HEK293 (cell line): ENCODE results near the gene CBFB.

Source experiments
- CTCF ChIA-PET: fragments of 350-600 bp; formaldehyde crosslinking; extraction: SDS; loops from one replicate; lab custom pipeline; 2021; ENCODE audit warnings: antibody characterized with exemption; lab: Yijun Ruan, JAX
- POLR2A ChIA-PET: fragments of 300-600 bp; formaldehyde crosslinking; extraction: SDS; loops from one replicate; lab custom pipeline; 2020; ENCODE audit warnings: antibody characterized with exemption, inconsistent platforms; lab: Yijun Ruan, JAX
- H3K27ac ChIP-seq: fragments of 200-500 bp; sonication (Bioruptor generic); 2 replicates; pipeline ENCODE4 v1.5.1; 2014; ENCODE audit warnings: low read depth, low read length, control low read depth, inconsistent platforms; ENCODE audit errors: extremely low read depth
- H3K36me3 ChIP-seq, 2 experiments: fragments of 200-500 bp in 1 of 2; sonication (Bioruptor generic) in 1 of 2; 1 replicate in 1 of 2; 2 replicates in 1 of 2; pipeline ENCODE4 v1.5.1; 2014 to 2017; ENCODE audit warnings: inconsistent platforms in 2 of 2, low read length in 2 of 2; ENCODE audit not compliant: control insufficient read depth in 2 of 2, insufficient read depth in 1 of 2
- H3K4me1 ChIP-seq: fragments of 200-500 bp; sonication (Bioruptor generic); 2 replicates; pipeline ENCODE4 v1.5.1; 2014; ENCODE audit warnings: mild to moderate bottlenecking, low read length, inconsistent platforms; ENCODE audit not compliant: control insufficient read depth, insufficient read depth
- H3K4me3 ChIP-seq: 2 replicates; pipeline ENCODE4 v1.5.1; 2011; ENCODE audit warnings: low read depth, mild to moderate bottlenecking, control low read depth, low read length, moderate library complexity
- H3K9me3 ChIP-seq: fragments of 200-500 bp; sonication (Bioruptor generic); 2 replicates; pipeline ENCODE4 v1.5.1; 2014; ENCODE audit warnings: low read depth, low read length, inconsistent platforms; ENCODE audit not compliant: control insufficient read depth, insufficient read depth
- EGR2 ChIP-seq: fragments of 450-650 bp; formaldehyde crosslinking; IDR thresholded peaks from 2 replicates; pipeline ENCODE4 v1.5.1; 2016; ENCODE audit warnings: low read depth, missing biosample characterization, missing genetic modification characterization
- GLIS1 ChIP-seq: fragments of 450-650 bp; formaldehyde crosslinking; IDR thresholded peaks from 2 replicates; pipeline ENCODE4 v1.5.1; 2016; ENCODE audit warnings: missing biosample characterization, missing genetic modification characterization
- KLF1 ChIP-seq: fragments of 450-650 bp; formaldehyde crosslinking; IDR thresholded peaks from 2 replicates; pipeline ENCODE4 v1.5.1; 2016; ENCODE audit warnings: missing biosample characterization, missing genetic modification characterization
- PRDM1 ChIP-seq: fragments of 450-650 bp; formaldehyde crosslinking; IDR thresholded peaks from 2 replicates; pipeline ENCODE4; 2016; ENCODE audit warnings: missing biosample characterization, missing genetic modification characterization
- RBAK ChIP-seq: fragments of 450-650 bp; formaldehyde crosslinking; IDR thresholded peaks from 2 replicates; pipeline ENCODE4 v1.5.1; 2016; ENCODE audit warnings: missing biosample characterization, missing genetic modification characterization
- SP7 ChIP-seq: fragments of 450-650 bp; formaldehyde crosslinking; IDR thresholded peaks from 2 replicates; pipeline ENCODE4 v1.5.1; 2016; ENCODE audit warnings: missing biosample characterization, missing genetic modification characterization
- ZBTB20 ChIP-seq: fragments of 450-650 bp; formaldehyde crosslinking; IDR thresholded peaks from 2 replicates; pipeline ENCODE4 v1.5.1; 2016; ENCODE audit warnings: missing biosample characterization, missing genetic modification characterization
- ZFHX2 ChIP-seq: fragments of 450-650 bp; formaldehyde crosslinking; conservative IDR thresholded peaks from 2 replicates; pipeline ENCODE4 v1.5.1; 2016; ENCODE audit warnings: missing biosample characterization, missing genetic modification characterization
- ZFP3 ChIP-seq: fragments of 450-650 bp; formaldehyde crosslinking; IDR thresholded peaks from 2 replicates; pipeline ENCODE4 v1.5.1; 2016; ENCODE audit warnings: low read depth, missing biosample characterization, missing genetic modification characterization
- ZNF670 ChIP-seq: fragments of 450-650 bp; formaldehyde crosslinking; IDR thresholded peaks from 2 replicates; pipeline ENCODE4 v1.5.1; 2016; ENCODE audit warnings: missing biosample characterization, missing genetic modification characterization, low read depth
- ZNF677 ChIP-seq: fragments of 450-650 bp; IDR thresholded peaks from 2 replicates; pipeline ENCODE4 v1.5.0; 2018; ENCODE audit warnings: missing biosample characterization, mild to moderate bottlenecking, missing genetic modification characterization, moderate library complexity
- ZNF785 ChIP-seq: fragments of 450-650 bp; formaldehyde crosslinking; IDR thresholded peaks from 2 replicates; pipeline ENCODE4 v1.5.1; 2016; ENCODE audit warnings: missing biosample characterization, missing genetic modification characterization
- TF ChIP-seq, protein P1 (sequence below): fragments of 450-650 bp; formaldehyde crosslinking; IDR thresholded peaks from 2 replicates; pipeline ENCODE4 v1.5.1; 2017; ENCODE audit warnings: missing biosample characterization, missing genetic modification characterization
- TF ChIP-seq, protein P2 (sequence below): fragments of 450-650 bp; formaldehyde crosslinking; IDR thresholded peaks from 2 replicates; pipeline ENCODE4 v1.5.1; 2016; ENCODE audit warnings: missing biosample characterization, missing genetic modification characterization
- TF ChIP-seq, protein P3 (sequence below): sonication (generic); formaldehyde crosslinking; IDR thresholded peaks from 2 replicates; pipeline ENCODE4 v1.8.1; 2022; ENCODE audit warnings: mild to moderate bottlenecking, moderate library complexity, missing genetic modification reagents
- TF ChIP-seq, protein P4 (sequence below): fragments of 450-650 bp; formaldehyde crosslinking; IDR thresholded peaks from 2 replicates; pipeline ENCODE4 v1.5.1; 2016; ENCODE audit warnings: missing biosample characterization, missing genetic modification characterization
- TF ChIP-seq, protein P5 (sequence below): fragments of 450-650 bp; formaldehyde crosslinking; IDR thresholded peaks from 2 replicates; pipeline ENCODE4 v1.5.1; 2016; ENCODE audit warnings: missing biosample characterization, missing genetic modification characterization

The CBFB gene

DNA sequence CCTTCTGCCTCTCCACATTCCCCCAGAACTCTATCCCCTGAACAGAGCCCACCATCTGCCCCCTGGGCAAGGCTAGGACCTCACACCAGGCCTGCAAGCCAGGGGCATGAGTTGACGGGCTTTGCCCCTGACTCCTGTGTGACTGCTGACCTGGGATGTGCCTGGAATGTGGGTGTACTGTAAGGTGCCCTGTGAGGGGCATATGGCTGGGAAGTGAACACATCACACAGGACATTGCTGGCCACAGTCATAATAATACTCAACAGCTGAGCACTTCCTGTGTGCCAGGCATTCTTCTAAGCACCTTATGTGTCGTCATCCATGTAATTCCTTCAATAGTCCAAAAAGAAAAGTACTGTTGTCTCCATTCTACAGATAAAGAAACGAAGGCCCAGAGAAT is 27.2 kb upstream of the CBFB start (continued):
- TF ChIP-seq, protein P1, sequence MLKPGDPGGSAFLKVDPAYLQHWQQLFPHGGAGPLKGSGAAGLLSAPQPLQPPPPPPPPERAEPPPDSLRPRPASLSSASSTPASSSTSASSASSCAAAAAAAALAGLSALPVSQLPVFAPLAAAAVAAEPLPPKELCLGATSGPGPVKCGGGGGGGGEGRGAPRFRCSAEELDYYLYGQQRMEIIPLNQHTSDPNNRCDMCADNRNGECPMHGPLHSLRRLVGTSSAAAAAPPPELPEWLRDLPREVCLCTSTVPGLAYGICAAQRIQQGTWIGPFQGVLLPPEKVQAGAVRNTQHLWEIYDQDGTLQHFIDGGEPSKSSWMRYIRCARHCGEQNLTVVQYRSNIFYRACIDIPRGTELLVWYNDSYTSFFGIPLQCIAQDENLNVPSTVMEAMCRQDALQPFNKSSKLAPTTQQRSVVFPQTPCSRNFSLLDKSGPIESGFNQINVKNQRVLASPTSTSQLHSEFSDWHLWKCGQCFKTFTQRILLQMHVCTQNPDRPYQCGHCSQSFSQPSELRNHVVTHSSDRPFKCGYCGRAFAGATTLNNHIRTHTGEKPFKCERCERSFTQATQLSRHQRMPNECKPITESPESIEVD (tag by site-specific recombination) = no peak
- TF ChIP-seq, protein P2, sequence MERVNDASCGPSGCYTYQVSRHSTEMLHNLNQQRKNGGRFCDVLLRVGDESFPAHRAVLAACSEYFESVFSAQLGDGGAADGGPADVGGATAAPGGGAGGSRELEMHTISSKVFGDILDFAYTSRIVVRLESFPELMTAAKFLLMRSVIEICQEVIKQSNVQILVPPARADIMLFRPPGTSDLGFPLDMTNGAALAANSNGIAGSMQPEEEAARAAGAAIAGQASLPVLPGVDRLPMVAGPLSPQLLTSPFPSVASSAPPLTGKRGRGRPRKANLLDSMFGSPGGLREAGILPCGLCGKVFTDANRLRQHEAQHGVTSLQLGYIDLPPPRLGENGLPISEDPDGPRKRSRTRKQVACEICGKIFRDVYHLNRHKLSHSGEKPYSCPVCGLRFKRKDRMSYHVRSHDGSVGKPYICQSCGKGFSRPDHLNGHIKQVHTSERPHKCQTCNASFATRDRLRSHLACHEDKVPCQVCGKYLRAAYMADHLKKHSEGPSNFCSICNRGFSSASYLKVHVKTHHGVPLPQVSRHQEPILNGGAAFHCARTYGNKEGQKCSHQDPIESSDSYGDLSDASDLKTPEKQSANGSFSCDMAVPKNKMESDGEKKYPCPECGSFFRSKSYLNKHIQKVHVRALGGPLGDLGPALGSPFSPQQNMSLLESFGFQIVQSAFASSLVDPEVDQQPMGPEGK = no peak
- no peak for TF ChIP-seq EGR2
- TF ChIP-seq, all 188 proteins: peak for 0

DNA sequence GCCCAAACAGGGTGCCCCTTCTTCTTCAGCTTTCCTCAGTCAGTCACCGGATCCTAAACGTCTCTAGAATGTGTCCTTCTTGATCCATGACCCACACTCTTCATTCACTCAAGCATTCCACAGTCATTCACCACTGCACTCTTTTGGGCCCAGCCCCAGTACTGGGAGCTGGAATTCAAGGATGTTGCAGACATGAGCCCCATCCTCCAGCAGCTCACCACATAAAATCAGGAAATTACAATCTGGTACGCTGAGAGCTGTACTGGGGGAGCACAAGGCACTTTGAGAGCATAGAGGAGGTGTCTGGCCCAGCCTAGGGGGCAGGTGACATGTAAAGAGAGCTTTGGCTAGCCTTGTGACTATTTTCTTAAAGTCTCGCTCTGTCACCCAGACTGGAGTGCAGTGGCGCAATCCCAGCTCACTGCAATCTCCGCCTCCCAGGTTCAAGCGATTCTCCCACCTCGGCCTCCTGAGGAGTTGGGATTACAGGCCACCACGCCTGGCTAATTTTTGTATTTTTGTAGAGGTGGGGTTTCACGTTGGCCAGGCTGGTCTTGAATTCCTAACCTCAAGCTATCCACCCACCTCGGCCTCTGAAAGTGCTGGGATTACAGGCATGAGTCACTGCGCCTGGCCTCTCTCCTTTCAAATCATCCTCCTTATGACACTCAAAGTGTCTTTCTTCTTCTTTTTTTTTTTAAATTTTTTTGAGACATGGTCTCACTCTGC is 21.9 kb upstream of the CBFB start:
- ChIA-PET CTCF (interaction anchor here (0.6 to 2.2 kb wide), 7 partner anchors 11 to 148 kb away, joined by 3 to 10 read pairs (median 3); no protein-coding TSS in a partner anchor), POLR2A (no interaction called here)
- H3K9me3 ChIP-seq = no peaks in the 10 kb centered on the region
- H3K4me3 ChIP-seq = no peak overlapping the region
- H3K36me3 ChIP-seq = no peaks in the 10 kb centered on the region
- no peak overlapping the region for H3K27ac ChIP-seq
- no peaks in the 10 kb centered on the region for H3K4me1 ChIP-seq
- TF ChIP-seq ZNF785 (tag by site-specific recombination) = no peak
- TF ChIP-seq PRDM1 (tag by site-specific recombination) = 0 out of 2 replicates have a peak, but pooled peaks have one; percentile 34
- TF ChIP-seq ZNF677 = no peak
- no peak for TF ChIP-seq ZNF670
- TF ChIP-seq EGR2 = peak; percentile 64
- TF ChIP-seq ZFP3 (tag by site-specific recombination) = no peak
- TF ChIP-seq, protein P3, sequence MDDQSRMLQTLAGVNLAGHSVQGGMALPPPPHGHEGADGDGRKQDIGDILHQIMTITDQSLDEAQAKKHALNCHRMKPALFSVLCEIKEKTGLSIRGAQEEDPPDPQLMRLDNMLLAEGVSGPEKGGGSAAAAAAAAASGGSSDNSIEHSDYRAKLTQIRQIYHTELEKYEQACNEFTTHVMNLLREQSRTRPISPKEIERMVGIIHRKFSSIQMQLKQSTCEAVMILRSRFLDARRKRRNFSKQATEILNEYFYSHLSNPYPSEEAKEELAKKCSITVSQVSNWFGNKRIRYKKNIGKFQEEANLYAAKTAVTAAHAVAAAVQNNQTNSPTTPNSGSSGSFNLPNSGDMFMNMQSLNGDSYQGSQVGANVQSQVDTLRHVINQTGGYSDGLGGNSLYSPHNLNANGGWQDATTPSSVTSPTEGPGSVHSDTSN (CRISPR knock-in tag) = no peak
- TF ChIP-seq ZFHX2 (tag by site-specific recombination) = peak; percentile 67
- TF ChIP-seq GLIS1 (tag by site-specific recombination) = peak; percentile 37
- 0 out of 2 replicates have a peak, but pooled peaks have one; percentile 41 for TF ChIP-seq SP7
- TF ChIP-seq RBAK (tag by site-specific recombination) = no peak
- TF ChIP-seq KLF1 (tag by site-specific recombination) = peak; percentile 47; the same call in 1 of the 2 replicates
- TF ChIP-seq ZBTB20 (tag by site-specific recombination) = 0 out of 2 replicates have a peak, but pooled peaks have one; percentile 12
- TF ChIP-seq, protein P4, sequence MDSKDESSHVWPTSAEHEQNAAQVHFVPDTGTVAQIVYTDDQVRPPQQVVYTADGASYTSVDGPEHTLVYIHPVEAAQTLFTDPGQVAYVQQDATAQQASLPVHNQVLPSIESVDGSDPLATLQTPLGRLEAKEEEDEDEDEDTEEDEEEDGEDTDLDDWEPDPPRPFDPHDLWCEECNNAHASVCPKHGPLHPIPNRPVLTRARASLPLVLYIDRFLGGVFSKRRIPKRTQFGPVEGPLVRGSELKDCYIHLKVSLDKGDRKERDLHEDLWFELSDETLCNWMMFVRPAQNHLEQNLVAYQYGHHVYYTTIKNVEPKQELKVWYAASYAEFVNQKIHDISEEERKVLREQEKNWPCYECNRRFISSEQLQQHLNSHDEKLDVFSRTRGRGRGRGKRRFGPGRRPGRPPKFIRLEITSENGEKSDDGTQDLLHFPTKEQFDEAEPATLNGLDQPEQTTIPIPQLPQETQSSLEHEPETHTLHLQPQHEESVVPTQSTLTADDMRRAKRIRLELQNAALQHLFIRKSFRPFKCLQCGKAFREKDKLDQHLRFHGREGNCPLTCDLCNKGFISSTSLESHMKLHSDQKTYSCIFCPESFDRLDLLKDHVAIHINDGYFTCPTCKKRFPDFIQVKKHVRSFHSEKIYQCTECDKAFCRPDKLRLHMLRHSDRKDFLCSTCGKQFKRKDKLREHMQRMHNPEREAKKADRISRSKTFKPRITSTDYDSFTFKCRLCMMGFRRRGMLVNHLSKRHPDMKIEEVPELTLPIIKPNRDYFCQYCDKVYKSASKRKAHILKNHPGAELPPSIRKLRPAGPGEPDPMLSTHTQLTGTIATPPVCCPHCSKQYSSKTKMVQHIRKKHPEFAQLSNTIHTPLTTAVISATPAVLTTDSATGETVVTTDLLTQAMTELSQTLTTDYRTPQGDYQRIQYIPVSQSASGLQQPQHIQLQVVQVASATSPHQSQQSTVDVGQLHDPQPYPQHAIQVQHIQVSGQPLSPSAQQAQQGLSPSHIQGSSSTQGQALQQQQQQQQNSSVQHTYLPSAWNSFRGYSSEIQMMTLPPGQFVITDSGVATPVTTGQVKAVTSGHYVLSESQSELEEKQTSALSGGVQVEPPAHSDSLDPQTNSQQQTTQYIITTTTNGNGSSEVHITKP (tag by site-specific recombination) = 0 out of 2 replicates have a peak, but pooled peaks have one; percentile 10
- TF ChIP-seq, protein P5, sequence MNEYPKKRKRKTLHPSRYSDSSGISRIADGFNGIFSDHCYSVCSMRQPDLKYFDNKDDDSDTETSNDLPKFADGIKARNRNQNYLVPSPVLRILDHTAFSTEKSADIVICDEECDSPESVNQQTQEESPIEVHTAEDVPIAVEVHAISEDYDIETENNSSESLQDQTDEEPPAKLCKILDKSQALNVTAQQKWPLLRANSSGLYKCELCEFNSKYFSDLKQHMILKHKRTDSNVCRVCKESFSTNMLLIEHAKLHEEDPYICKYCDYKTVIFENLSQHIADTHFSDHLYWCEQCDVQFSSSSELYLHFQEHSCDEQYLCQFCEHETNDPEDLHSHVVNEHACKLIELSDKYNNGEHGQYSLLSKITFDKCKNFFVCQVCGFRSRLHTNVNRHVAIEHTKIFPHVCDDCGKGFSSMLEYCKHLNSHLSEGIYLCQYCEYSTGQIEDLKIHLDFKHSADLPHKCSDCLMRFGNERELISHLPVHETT (tag by site-specific recombination) = no peak
